Progenitor cell of endocrine pancreas (in vitro differentiated cells): ENCODE data around the gene CDH23. TPM values are rescaled to one million over a fixed set of nuclear protein-coding genes. Genes with fewer than 3 reads are reported as not detected.

ENCODE experiments used
- DNase-seq: peaks from one replicate; pipeline ENCODE4 v3.0.0; 2021; ENCODE audit warnings: low spot score; ENCODE audit not compliant: unreplicated experiment
- H3K27ac Mint-ChIP-seq: 2 replicates; pipeline ENCODE4 v1.8.0; 2021; ENCODE audit warnings: mild to moderate bottlenecking, moderate library complexity, mixed read lengths
- H3K27me3 Mint-ChIP-seq: 2 replicates; pipeline ENCODE4 v1.8.0; 2021; ENCODE audit warnings: mixed read lengths
- H3K36me3 Mint-ChIP-seq: 2 replicates; pipeline ENCODE4 v1.8.0; 2022; ENCODE audit warnings: mixed read lengths; ENCODE audit not compliant: insufficient read depth
- H3K4me1 Mint-ChIP-seq: 2 replicates; pipeline ENCODE4 v1.8.0; 2021; ENCODE audit warnings: low read depth, mixed read lengths
- H3K4me3 Mint-ChIP-seq: 2 replicates; pipeline ENCODE4 v1.8.0; 2021; ENCODE audit warnings: low read depth, mild to moderate bottlenecking, moderate library complexity, mixed read lengths
- H3K9me3 Mint-ChIP-seq: 2 replicates; pipeline ENCODE4 v1.8.0; 2021; ENCODE audit warnings: low read depth, mixed read lengths
- total RNA-seq: library from RNA; stranded (reverse); gene quantifications from 2 replicates; pipeline ENCODE4 v1.2.1, GENCODE V29; 2021
- TF ChIP-seq, protein P1 (sequence below): fragments of 200-600 bp; sonication (generic); IDR thresholded peaks from one replicate; pipeline ENCODE4 v1.5.0; 2021; ENCODE audit warnings: antibody characterized with exemption, mild to moderate bottlenecking; ENCODE audit not compliant: unreplicated experiment

CDH23 gene
- total RNA-seq, 1 donor from 2014 or later = 0.43 TPM

- no peaks in the 10 kb centered on the region for H3K4me1 Mint-ChIP-seq
- H3K9me3 Mint-ChIP-seq = no peaks in the 10 kb centered on the region
- DNase-seq = no peak
- TF ChIP-seq, protein P1, sequence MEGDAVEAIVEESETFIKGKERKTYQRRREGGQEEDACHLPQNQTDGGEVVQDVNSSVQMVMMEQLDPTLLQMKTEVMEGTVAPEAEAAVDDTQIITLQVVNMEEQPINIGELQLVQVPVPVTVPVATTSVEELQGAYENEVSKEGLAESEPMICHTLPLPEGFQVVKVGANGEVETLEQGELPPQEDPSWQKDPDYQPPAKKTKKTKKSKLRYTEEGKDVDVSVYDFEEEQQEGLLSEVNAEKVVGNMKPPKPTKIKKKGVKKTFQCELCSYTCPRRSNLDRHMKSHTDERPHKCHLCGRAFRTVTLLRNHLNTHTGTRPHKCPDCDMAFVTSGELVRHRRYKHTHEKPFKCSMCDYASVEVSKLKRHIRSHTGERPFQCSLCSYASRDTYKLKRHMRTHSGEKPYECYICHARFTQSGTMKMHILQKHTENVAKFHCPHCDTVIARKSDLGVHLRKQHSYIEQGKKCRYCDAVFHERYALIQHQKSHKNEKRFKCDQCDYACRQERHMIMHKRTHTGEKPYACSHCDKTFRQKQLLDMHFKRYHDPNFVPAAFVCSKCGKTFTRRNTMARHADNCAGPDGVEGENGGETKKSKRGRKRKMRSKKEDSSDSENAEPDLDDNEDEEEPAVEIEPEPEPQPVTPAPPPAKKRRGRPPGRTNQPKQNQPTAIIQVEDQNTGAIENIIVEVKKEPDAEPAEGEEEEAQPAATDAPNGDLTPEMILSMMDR = no peak
- H3K4me3 Mint-ChIP-seq = no peak overlapping the region
- H3K27ac Mint-ChIP-seq = no peak overlapping the region
- H3K27me3 Mint-ChIP-seq = peaks cover 62% of the 10 kb centered on the region
- no peaks in the 10 kb centered on the region for H3K36me3 Mint-ChIP-seq
Observed at GRCh38 chr10:71675295-71675970, 278.7 kb downstream of the CDH23 start.

GRCh38 chr10:71677261-71677660 lies 280.5 kb downstream of the CDH23 start:
- Mint-ChIP-seq H3K4me3 (no peak overlapping the region), H3K36me3 (no peaks in the 10 kb centered on the region), H3K4me1 (no peaks in the 10 kb centered on the region), H3K27ac (no peak overlapping the region), H3K27me3 (peaks cover 64% of the 10 kb centered on the region), H3K9me3 (no peaks in the 10 kb centered on the region)
- DNase-seq = no peak
- TF ChIP-seq, protein P1 = no peak

- H3K4me1 Mint-ChIP-seq = no peaks in the 10 kb centered on the region
- no peak for DNase-seq
- peaks cover 61% of the 10 kb centered on the region for H3K27me3 Mint-ChIP-seq
- TF ChIP-seq, protein P1 = no peak
- H3K27ac Mint-ChIP-seq = no peak overlapping the region
- H3K36me3 Mint-ChIP-seq = no peaks in the 10 kb centered on the region
- no peaks in the 10 kb centered on the region for H3K9me3 Mint-ChIP-seq
- no peak overlapping the region for H3K4me3 Mint-ChIP-seq
Observed at GRCh38 chr10:71678057-71678805, 281.5 kb downstream of the CDH23 start.

DNA sequence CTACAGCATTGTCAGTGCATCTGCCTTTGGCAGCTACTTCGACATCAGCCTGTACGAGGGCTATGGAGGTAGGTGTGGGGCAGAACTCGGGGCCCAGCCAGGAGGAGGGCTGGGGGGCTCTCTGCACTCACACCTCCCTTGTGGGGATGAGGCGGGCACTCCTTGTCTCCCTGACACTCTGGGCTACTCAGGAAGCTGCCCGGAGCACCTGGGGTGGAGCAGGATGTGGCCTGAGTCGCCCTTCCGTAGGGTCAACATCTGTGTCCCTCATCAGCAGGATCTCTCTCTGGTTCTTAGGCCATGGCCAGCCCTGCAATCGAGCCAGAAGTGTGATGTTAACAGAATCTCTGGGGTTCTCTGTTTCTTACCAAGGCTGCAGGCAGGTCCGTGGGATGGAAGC lies 282.7 kb downstream of the CDH23 start:
- Mint-ChIP-seq H3K9me3 (no peaks in the 10 kb centered on the region), H3K27ac (no peak overlapping the region), H3K36me3 (no peaks in the 10 kb centered on the region), H3K4me1 (no peaks in the 10 kb centered on the region), H3K27me3 (peaks cover 54% of the 10 kb centered on the region), H3K4me3 (no peak overlapping the region)
- DNase-seq = no peak
- TF ChIP-seq, protein P1 = no peak

DNA sequence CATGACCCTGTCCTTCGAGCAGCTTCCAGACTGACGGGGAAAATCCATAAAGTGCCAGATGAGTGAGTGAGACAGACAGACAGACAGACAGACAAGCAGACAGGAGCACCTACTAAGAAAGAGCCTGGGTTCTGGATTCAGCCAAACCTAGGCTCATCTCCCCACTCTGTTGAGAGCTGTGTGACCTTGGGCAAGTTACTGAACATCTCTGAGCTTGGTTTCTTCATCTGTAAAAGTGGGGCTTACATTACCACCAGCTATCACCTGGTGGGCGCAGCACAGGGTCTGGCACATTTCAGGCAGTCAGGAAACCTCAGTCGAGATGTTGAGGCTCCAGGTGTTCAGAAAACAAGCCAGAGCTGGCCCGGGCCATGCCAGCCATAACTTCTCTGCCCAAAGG lies 285.3 kb downstream of the CDH23 start:
- no peaks in the 10 kb centered on the region for H3K4me1 Mint-ChIP-seq
- TF ChIP-seq, protein P1 = no peak
- DNase-seq = no peak
- no peaks in the 10 kb centered on the region for H3K36me3 Mint-ChIP-seq
- H3K27ac Mint-ChIP-seq = no peak overlapping the region
- no peak overlapping the region for H3K4me3 Mint-ChIP-seq
- peaks cover 62% of the 10 kb centered on the region for H3K27me3 Mint-ChIP-seq
- no peaks in the 10 kb centered on the region for H3K9me3 Mint-ChIP-seq
